Choroid plexus epithelial cell (primary cell): Measurements from ENCODE around the gene GALNT12.

Source experiments
- DNase-seq: peaks from one replicate; pipeline ENCODE4 v3.0.0-alpha.2; 2010; ENCODE audit warnings: low read depth
- H3K4me3 ChIP-seq: 2 replicates; pipeline ENCODE4 v1.5.1; 2011; ENCODE audit warnings: low read depth, mild to moderate bottlenecking, control low read depth, low read length, moderate library complexity
- CTCF ChIP-seq: conservative IDR thresholded peaks from 2 replicates; pipeline ENCODE4 v1.5.1; 2011; ENCODE audit warnings: low read depth, mild to moderate bottlenecking, control low read depth, inconsistent platforms, low read length, moderate library complexity

The GALNT12 gene

GRCh38 chr9:98795295-98795955, 12.0 kb upstream of the GALNT12 start:
- no peak for DNase-seq
- TF ChIP-seq CTCF, result no peak

DNA sequence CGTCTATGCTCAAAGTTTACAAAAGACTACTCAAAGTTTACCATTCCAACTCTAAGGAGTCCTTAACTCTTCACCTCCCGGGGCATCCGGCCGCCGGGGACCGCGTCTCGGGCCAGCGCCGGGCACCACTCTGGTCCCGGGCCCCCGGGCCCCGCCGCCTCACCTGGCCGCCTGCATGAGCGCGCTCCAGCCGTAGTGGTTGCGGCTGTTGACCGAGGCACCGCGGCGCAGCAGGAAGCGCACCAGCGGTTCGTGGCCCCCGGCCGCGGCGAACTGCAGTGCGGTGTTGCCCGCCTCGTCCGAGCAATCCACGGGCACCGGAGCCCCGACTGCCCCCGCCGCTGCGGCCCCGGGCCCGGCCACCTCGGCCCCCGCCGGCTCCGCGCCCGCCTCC, 11.5 kb upstream of the GALNT12 start:
- no peak for DNase-seq
- TF ChIP-seq CTCF, result no peak

More at GRCh38 chr9:98795295-98795955, 12.0 kb upstream of the GALNT12 start:
- H3K4me3 ChIP-seq, result peak overlapping the region; percentile 69

DNA sequence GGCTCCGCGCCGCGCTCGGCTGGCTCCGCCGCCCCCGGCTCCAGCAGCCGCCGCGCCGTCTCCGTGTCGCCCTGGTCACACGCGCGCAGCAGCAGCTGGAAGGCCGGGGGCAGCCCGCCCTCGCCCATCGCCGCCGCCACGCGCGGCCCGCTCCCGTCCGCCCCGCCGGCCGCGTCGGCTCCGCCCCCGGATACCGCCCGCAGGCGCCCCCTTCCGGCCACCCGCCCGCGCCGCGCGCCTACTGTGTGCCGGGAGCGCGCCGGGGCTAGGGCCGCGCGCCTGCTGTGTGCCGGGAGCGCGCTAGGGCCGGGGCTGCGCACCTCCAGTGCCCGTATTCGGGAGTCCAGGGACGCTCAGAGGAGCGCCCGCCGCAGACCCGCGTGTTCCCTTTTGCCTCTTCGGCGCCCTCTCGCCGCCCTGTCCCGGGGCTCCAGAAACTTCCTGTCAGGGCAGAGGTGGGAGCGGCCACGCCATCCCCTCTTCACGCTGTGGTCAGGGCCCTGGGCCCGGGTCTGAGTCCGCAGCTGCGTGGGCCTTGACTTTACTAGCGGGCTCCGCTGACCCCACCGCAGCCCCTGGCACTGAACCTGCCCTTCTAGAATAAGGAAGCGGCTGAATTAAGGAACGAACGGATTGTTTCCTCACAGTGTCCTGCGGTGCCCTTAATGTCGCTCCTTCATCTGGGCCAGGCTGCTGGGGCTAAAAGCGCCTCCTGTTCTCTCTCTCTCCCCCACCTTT, 10.9 kb upstream of the GALNT12 start, which contains the start of gene ANKS6:
Gene ANKS6 (minus strand): TSS at position 192 of the 738 bp plus-strand sequence. CDS start 64 bp downstream, at position 128.
- H3K4me3 ChIP-seq, result peak within 1 kb of the TSS; percentile 70
- TF ChIP-seq CTCF, result peak; percentile 31
- DNase-seq, result peak; percentile 74

More for the DNA sequence above, 11.5 kb upstream of the GALNT12 start:
- peak overlapping the region; percentile 69 for H3K4me3 ChIP-seq

GRCh38 chr9:98797491-98797890, 10.0 kb upstream of the GALNT12 start:
- TF ChIP-seq CTCF, result no peak
- H3K4me3 ChIP-seq, result no peak overlapping the region
- no peak for DNase-seq

GRCh38 chr9:98798254-98798653, 9.2 kb upstream of the GALNT12 start:
- DNase-seq, result no peak
- no peak overlapping the region for H3K4me3 ChIP-seq
- TF ChIP-seq CTCF, result no peak

DNA sequence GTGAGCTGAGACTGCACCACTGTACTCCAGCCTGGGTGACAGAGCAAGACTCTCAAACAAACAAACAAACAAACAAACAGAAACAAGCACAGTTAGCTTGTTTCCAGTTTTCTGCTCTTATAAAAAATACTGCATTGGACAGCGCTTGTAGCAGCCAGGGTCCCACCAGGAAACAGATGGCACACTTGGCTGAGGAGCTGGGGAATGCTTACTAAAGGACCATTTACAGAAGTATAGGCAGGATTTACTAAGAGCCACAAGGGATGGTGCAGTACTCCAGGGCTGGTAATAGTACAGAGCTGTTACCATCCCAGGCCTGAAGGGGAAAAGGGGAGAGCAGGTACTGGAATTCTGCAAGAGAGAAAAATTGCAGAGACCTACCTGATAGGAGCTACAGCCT, 5.9 kb upstream of the GALNT12 start:
- no peak for DNase-seq
- H3K4me3 ChIP-seq, result no peak overlapping the region
- TF ChIP-seq CTCF, result no peak
